PFSK-1 (cell line): ENCODE results near the gene PRIMA1.

ENCODE experiments used
- POLR2AphosphoS5 ChIP-seq: IDR thresholded peaks from 2 replicates; pipeline ENCODE4 v1.6.1; 2012; ENCODE audit warnings: low read depth, mild to moderate bottlenecking, control low read depth, low read length, moderate library complexity
- TAF1 ChIP-seq: IDR thresholded peaks from 2 replicates; pipeline ENCODE4 v1.6.1; 2012; ENCODE audit warnings: low read length, control low read depth, borderline replicate concordance; ENCODE audit not compliant: insufficient read depth

DNA sequence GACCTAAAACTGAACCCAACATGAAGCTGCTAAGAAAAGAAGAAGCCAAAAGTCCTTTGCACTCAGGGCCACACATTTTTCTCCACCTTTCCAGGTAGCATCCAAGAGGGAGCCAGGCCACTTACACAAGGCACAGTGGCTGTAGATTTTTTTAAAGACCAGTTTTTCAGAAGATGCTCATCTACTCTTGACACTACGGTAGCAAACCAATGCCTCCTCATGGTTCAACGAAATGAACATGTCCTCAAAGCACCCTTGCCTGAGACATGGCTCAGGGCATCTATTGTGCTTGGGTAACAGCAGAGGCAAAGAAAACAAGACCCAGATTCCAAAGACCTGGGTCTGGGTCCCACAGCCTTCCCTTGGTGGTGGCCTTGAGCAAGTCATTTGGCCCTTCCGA is 22.3 kb downstream of the PRIMA1 start:
- no peak for TF ChIP-seq POLR2AphosphoS5
- TF ChIP-seq TAF1, result no peak
